Left cardiac atrium (tissue), 4 donors: Measurements from ENCODE around the gene FPR2. TPM values are rescaled to one million over a fixed set of nuclear protein-coding genes. Genes with fewer than 3 reads are reported as not detected.
"Not testable (repeated sequence)": the region's sequence is repeated elsewhere in the genome, so short reads cannot be mapped to it uniquely, and the experiment has no call there.

Source experiments
- ATAC-seq, 2 donors: fragments of 200-7000 bp; cut with Tn5 transposase; one replicate each; pipeline ENCODE4 v1.9.1; 2020; ENCODE audit warnings: mild to moderate bottlenecking in 2 of 2, moderate library complexity in 2 of 2
- DNase-seq: peaks from one replicate; pipeline ENCODE4 v3.0.0-alpha.2; 2020
- intact Hi-C, 2 donors: fragments of 100-400 bp; cut with DNase I; formaldehyde crosslinking; loops; one replicate each; pipeline versions ENCODE4 v1.14.1 to v1.15.1; 2022 to 2023
- total RNA-seq, 2 donors: library from RNA; stranded (reverse); fragmentation: NEBNext Ultra II Directional; extraction: Animal tissue kit (Norgen Biotek cat#: 25700); gene quantifications; one replicate each; pipeline ENCODE4 v1.2.1, GENCODE V29; 2021
- donor health status: DM: no; HTN: yes; CAD: no.
- donor health status: DM: no; HTN: yes; CAD: no; lungs with severe emphysema.
- donor health status: DM: yes; HTN: yes; CAD: no.
- donor health status: Dilated cardiomyopathy.

FPR2 gene
- total RNA-seq, 2 donors from 2014 or later: 1.1 to 2.4 TPM

GRCh38 chr19:51798062-51798461 lies 37.1 kb downstream of the FPR2 start:
- no peak for DNase-seq
- intact Hi-C loops: no loop called here

GRCh38 chr19:51799034-51799773 lies 38.2 kb downstream of the FPR2 start:
- peak; percentile 94 to 96 for ATAC-seq
- intact Hi-C loops: no loop called here
- DNase-seq: peak; percentile 93

More at GRCh38 chr19:51798062-51798461, 37.1 kb downstream of the FPR2 start:
- no peak for ATAC-seq

- peak; percentile 34 to 56 for ATAC-seq
- DNase-seq: no peak
- intact Hi-C loops: no loop called here
Observed at GRCh38 chr19:51799774-51800472, 38.9 kb downstream of the FPR2 start.

- ATAC-seq (peak; percentile 78 to 80), DNase-seq (peak; percentile 95)
Observed at GRCh38 chr19:51800473-51801244, 39.7 kb downstream of the FPR2 start.

GRCh38 chr19:51802775-51803174 lies 41.8 kb downstream of the FPR2 start:
- DNase-seq (no peak), ATAC-seq (no peak)
- intact Hi-C loops: no loop called here

More at GRCh38 chr19:51800473-51801244, 39.7 kb downstream of the FPR2 start:
- intact Hi-C loops: no loop called here

GRCh38 chr19:51803519-51803918 lies 42.5 kb downstream of the FPR2 start:
- ATAC-seq (no peak), DNase-seq (no peak)
- intact Hi-C loops: no loop called here

GRCh38 chr19:51803967-51804366 lies 43.0 kb downstream of the FPR2 start:
- DNase-seq (no peak), ATAC-seq (no peak)
- intact Hi-C loops: no loop called here

GRCh38 chr19:51804789-51805188 lies 43.8 kb downstream of the FPR2 start:
- DNase-seq, intact Hi-C loops, ATAC-seq: not testable (repeated sequence)

GRCh38 chr19:51805396-51805795 lies 44.4 kb downstream of the FPR2 start:
- ATAC-seq, DNase-seq, intact Hi-C loops: not testable (repeated sequence)

- intact Hi-C loops, DNase-seq, ATAC-seq: not testable (repeated sequence)
Observed at GRCh38 chr19:51806571-51806970, 45.6 kb downstream of the FPR2 start.

- DNase-seq: no peak
- intact Hi-C loops: no loop called here
- ATAC-seq: peak in 1 of 2 donors; percentile 39
Observed at GRCh38 chr19:51807111-51807701, 46.2 kb downstream of the FPR2 start.

GRCh38 chr19:51807925-51808324 lies 46.9 kb downstream of the FPR2 start:
- no peak for DNase-seq
- intact Hi-C loops: no loop called here
- ATAC-seq: no peak

GRCh38 chr19:51808333-51808986 lies 47.5 kb downstream of the FPR2 start:
- ATAC-seq: peak; percentile 47 to 64
- DNase-seq: no peak
- intact Hi-C loops: no loop called here

GRCh38 chr19:51809787-51810186 lies 48.8 kb downstream of the FPR2 start:
- DNase-seq: peak; percentile 62
- intact Hi-C loops: no loop called here
- peak; percentile 23 to 46 for ATAC-seq

GRCh38 chr19:51810223-51810622 lies 49.2 kb downstream of the FPR2 start:
- peak in 1 of 2 donors; percentile 15 for ATAC-seq
- DNase-seq: peak; percentile 39
- intact Hi-C loops: no loop called here

- ATAC-seq (peak; percentile 41 to 61), DNase-seq (no peak)
- intact Hi-C loops: no loop called here
Observed at GRCh38 chr19:51811344-51811743, 50.4 kb downstream of the FPR2 start.

GRCh38 chr19:51815043-51815442 lies 54.1 kb downstream of the FPR2 start:
- intact Hi-C loops: loop anchor here in 1 of 2 donors (5.0 kb wide), 1 partner anchor 43 kb away; no protein-coding TSS in a partner anchor
- ATAC-seq (peak in 1 of 2 donors; percentile 33), DNase-seq (no peak)

- DNase-seq (no peak), ATAC-seq (no peak)
- intact Hi-C loops: loop anchor here in 1 of 2 donors (5.0 kb wide), 1 partner anchor 44 kb away; no protein-coding TSS in a partner anchor
Observed at GRCh38 chr19:51816711-51817110, 55.7 kb downstream of the FPR2 start.

- DNase-seq: no peak
- ATAC-seq: no peak
- intact Hi-C loops: no loop called here
Observed at GRCh38 chr19:51820011-51820410, 59.0 kb downstream of the FPR2 start.
